Spleen (tissue), 11 donors: ENCODE results near the gene CFP. TPM values are rescaled to one million over a fixed set of nuclear protein-coding genes. Genes with fewer than 3 reads are reported as not detected.

ENCODE experiments used
- DNase-seq: peaks from one replicate; pipeline ENCODE4 v3.0.0-alpha.2; 2020
- H3K27ac ChIP-seq, 8 donors: fragments of 200-600 bp; sonication (generic) in 7 of 8; 1 replicate in 4 of 8; 2 replicates in 4 of 8; pipeline versions ENCODE4 v1.5.0 to v1.8.0; 2016 to 2021; ENCODE audit warnings: inconsistent platforms in 4 of 8, mild to moderate bottlenecking in 4 of 8, moderate library complexity in 1 of 8
- H3K27me3 ChIP-seq, 7 donors: fragments of 200-600 bp; sonication (generic) in 6 of 7; replicated peaks in 1 of 7; 1 replicate in 4 of 7; 2 replicates in 3 of 7; pipeline versions ENCODE4 v1.5.0 to v1.8.0; 2016 to 2021; ENCODE audit warnings: inconsistent platforms in 3 of 7, mild to moderate bottlenecking in 1 of 7
- H3K36me3 ChIP-seq, 6 donors: fragments of 200-600 bp; sonication (generic) in 5 of 6; 1 replicate in 4 of 6; 2 replicates in 2 of 6; pipeline versions ENCODE4 v1.5.0 to v1.8.0; 2016 to 2021; ENCODE audit warnings: inconsistent platforms in 2 of 6
- H3K4me1 ChIP-seq, 6 donors: fragments of 200-600 bp; sonication (generic) in 5 of 6; 1 replicate in 3 of 6; 2 replicates in 3 of 6; pipeline versions ENCODE4 v1.5.0 to v1.8.0; 2016 to 2021; ENCODE audit warnings: inconsistent platforms in 3 of 6
- H3K4me3 ChIP-seq, 8 donors: fragments of 200-600 bp; sonication (generic) in 7 of 8; 1 replicate in 4 of 8; 2 replicates in 4 of 8; pipeline versions ENCODE4 v1.5.0 to v1.8.0; 2016 to 2021; ENCODE audit warnings: inconsistent platforms in 4 of 8, mild to moderate bottlenecking in 4 of 8, moderate library complexity in 2 of 8
- H3K9me3 ChIP-seq, 8 donors: fragments of 200-600 bp; sonication (generic) in 7 of 8; 1 replicate in 4 of 8; 2 replicates in 4 of 8; pipeline versions ENCODE4 v1.5.0 to v1.8.0; 2016 to 2021; ENCODE audit warnings: inconsistent platforms in 4 of 8
- POLR2A ChIP-seq, 3 donors: fragments of 450-650 bp; IDR thresholded peaks; one replicate each; pipeline ENCODE4 v1.5.1; 2017; ENCODE audit warnings: antibody characterized with exemption in 3 of 3, mild to moderate bottlenecking in 1 of 3
- POLR2AphosphoS5 ChIP-seq, 3 donors: sonication (generic); formaldehyde crosslinking; IDR thresholded peaks; one replicate each; pipeline ENCODE4 v1.5.1; 2017; ENCODE audit warnings: antibody characterized with exemption in 3 of 3
- WGBS, 5 donors: extraction: QIAGEN DNeasy Blood & Tissue Kit in 3 of 5; methylation state at CpG; one replicate each; pipeline versions ENCODE4 v1.1.5 to v1.1.7; 2013 to 2018; 5-methylcytosine and 5-hydroxymethylcytosine counted together
- intact Hi-C: fragments of 100-400 bp; cut with DNase I; formaldehyde crosslinking; loops from one replicate; pipeline ENCODE4 v1.15.0; 2023; ENCODE audit warnings: low total_unique reads
- polyA plus RNA-seq, 3 donors: library from polyadenylated mRNA; stranded (reverse); fragments of 200-250 nt; gene quantifications; one replicate each; pipeline ENCODE4 v1.2.1, GENCODE V29; 2013
- total RNA-seq, 7 donors: library from RNA; depleted of rRNA in 3 of 7; stranded (reverse); fragments of >200 nt in 3 of 7; fragmentation: NEBNext Ultra II Directional in 4 of 7; extraction: Animal tissue kit (Norgen Biotek cat#: 25700) in 4 of 7; gene quantifications; one replicate each; pipeline versions ENCODE4 v1.1.0 to v1.2.1, GENCODE V29; 2016 to 2021
- TF ChIP-seq, protein P1 (sequence below), 11 experiments: fragments of 200-600 bp in 7 of 11; fragments of 450-650 bp in 4 of 11; sonication (generic) in 4 of 11; IDR thresholded peaks in 8 of 11; conservative IDR thresholded peaks in 3 of 11; 1 replicate in 7 of 11; 2 replicates in 4 of 11; pipeline versions ENCODE4 v1.4.0 to v1.8.0; 2016 to 2021; ENCODE audit warnings: antibody characterized with exemption in 11 of 11, inconsistent platforms in 4 of 11, mild to moderate bottlenecking in 1 of 11
- donor health status: healthy with polysubstance abuse.
- donor health status: DM: no; HTN: no; CAD: no; lungs with moderate emphysema.
- donor health status: DM: no; HTN: no; CAD: no.
- donor health status: Bipolar disorder and iron deficiency.
- donor health status: healthy.
- donor health status: DM: no; HTN: no; CAD: no.
- donor health status: DM: yes; HTN: yes; CAD: no.

CFP gene
- total and polyA plus RNA-seq, 10 donors, result 25.3 to 180 (median 115) TPM

DNA sequence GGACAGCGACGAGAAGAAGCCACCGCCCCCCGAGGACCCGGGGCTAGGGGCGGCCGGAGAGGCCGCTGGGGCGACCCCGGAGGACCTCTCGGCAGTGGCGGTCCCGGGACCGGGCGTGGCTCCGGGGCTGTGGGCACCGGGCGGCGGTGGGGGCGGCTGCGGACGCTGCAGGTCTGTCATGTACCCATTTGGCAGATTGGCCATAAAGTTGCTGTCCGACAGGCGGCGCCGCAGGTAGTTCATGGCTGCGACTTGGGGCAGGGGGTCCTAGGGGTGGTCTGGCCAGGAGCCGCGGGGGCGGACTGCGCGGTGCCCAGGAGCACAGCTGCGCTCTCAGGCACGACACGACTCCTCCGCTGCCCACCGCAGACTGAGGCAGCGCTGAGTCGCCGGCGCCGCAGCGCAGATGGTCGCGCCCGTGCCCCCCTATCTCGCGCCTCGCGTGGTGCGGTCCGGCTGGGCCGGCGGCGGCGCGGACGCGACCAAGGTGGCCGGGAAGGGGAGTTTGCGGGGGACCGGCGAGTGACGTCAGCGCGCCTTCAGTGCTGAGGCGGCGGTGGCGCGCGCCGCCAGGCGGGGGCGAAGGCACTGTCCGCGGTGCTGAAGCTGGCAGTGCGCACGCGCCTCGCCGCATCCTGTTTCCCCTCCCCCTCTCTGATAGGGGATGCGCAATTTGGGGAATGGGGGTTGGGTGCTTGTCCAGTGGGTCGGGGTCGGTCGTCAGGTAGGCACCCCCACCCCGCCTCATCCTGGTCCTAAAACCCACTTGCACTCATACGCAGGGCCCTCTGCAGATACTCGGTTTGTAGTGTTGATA is 10.0 kb downstream of the CFP start, which contains the start of gene SYN1:
Gene SYN1 (minus strand): TSS at position 372 of the 817 bp plus-strand sequence. CDS start 129 bp downstream, at position 243.
- intact Hi-C loops, result no loop called here
- peak; percentile 93 for DNase-seq
- TF ChIP-seq, protein P1, sequence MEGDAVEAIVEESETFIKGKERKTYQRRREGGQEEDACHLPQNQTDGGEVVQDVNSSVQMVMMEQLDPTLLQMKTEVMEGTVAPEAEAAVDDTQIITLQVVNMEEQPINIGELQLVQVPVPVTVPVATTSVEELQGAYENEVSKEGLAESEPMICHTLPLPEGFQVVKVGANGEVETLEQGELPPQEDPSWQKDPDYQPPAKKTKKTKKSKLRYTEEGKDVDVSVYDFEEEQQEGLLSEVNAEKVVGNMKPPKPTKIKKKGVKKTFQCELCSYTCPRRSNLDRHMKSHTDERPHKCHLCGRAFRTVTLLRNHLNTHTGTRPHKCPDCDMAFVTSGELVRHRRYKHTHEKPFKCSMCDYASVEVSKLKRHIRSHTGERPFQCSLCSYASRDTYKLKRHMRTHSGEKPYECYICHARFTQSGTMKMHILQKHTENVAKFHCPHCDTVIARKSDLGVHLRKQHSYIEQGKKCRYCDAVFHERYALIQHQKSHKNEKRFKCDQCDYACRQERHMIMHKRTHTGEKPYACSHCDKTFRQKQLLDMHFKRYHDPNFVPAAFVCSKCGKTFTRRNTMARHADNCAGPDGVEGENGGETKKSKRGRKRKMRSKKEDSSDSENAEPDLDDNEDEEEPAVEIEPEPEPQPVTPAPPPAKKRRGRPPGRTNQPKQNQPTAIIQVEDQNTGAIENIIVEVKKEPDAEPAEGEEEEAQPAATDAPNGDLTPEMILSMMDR (IDR thresholded peaks at IDR 0.05 in 8 of 11, conservative IDR thresholded peaks at IDR 0.05 in 3 of 11), result peak in 6 of 11 experiments; percentile 27 to 58 (median 44)
- TF ChIP-seq POLR2A (IDR thresholded peaks at IDR 0.05) (no peak), POLR2AphosphoS5 (IDR thresholded peaks at IDR 0.05) (peak; percentile 33 to 81 (median 68))
- Histone ChIP-seq H3K4me3 (peak within 1 kb of the TSS in 7 of 8 donors; percentile 14 to 67 (median 32)), H3K27me3 (peaks cover 0 to 27% (median 4%) of the 10 kb centered on the region in 7 donors), H3K4me1 (peaks cover 0 to 26% (median 8%) of the 10 kb centered on the region in 6 donors), H3K9me3 (no peaks in the 10 kb centered on the region), H3K27ac (peak within 1 kb of the TSS in 1 of 8 donors; percentile 37), H3K36me3 (peaks cover 0 to 1% (median 0%) of the 10 kb centered on the region in 6 donors)
- 2 to 49% (median 28%) methylated on average over 3 to 87 of the region's 88 CpGs for WGBS, 5 donors

GRCh38 chrX:47618923-47619485 is 10.7 kb downstream of the CFP start:
- Histone ChIP-seq H3K36me3 (no peaks in the 10 kb centered on the region), H3K4me3 (peak overlapping the region in 6 of 8 donors; percentile 14 to 67 (median 33)), H3K4me1 (peaks cover 0 to 19% (median 8%) of the 10 kb centered on the region in 6 donors), H3K9me3 (no peaks in the 10 kb centered on the region), H3K27me3 (peaks cover 0 to 26% (median 4%) of the 10 kb centered on the region in 7 donors), H3K27ac (no peak overlapping the region)
- WGBS, 5 donors, result 37 to 61% (median 45%) methylated on average over 26 to 32 of the region's 32 CpGs
- intact Hi-C loops, result no loop called here
- no peak for TF ChIP-seq POLR2A (IDR thresholded peaks at IDR 0.05)
- TF ChIP-seq, protein P1 (IDR thresholded peaks at IDR 0.05 in 8 of 11, conservative IDR thresholded peaks at IDR 0.05 in 3 of 11), result no peak
- no peak for TF ChIP-seq POLR2AphosphoS5 (IDR thresholded peaks at IDR 0.05)
- no peak for DNase-seq

DNA sequence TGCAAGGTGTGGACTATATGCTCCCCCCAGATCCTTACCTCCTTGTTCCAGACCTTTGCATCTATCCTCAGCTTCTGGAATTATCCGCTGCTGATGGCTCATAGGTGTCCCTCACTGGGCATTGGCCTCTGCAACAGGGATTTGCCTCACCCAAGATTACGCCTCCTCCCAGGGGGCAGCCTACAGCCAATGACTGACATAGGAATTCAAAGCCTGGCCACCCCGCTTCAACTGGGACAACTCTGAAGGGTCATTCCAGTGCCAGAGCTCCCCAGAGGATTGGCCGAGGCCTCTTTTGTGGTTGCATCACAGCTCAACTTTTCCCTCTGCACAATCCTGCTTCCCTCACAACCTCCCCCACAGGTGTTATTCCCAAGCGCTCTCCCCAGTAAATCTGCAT is 15.1 kb downstream of the CFP start:
- DNase-seq, result no peak
- no peak for TF ChIP-seq POLR2AphosphoS5 (IDR thresholded peaks at IDR 0.05)
- TF ChIP-seq, protein P1 (IDR thresholded peaks at IDR 0.05 in 8 of 11, conservative IDR thresholded peaks at IDR 0.05 in 3 of 11), result no peak
- no peak for TF ChIP-seq POLR2A (IDR thresholded peaks at IDR 0.05)
- WGBS, 5 donors, result 73 to 92% (median 84%) methylated on average over 5 of the region's 5 CpGs
- intact Hi-C loops, result no loop called here
- Histone ChIP-seq H3K27me3 (peaks cover 0 to 14% (median 4%) of the 10 kb centered on the region in 7 donors), H3K27ac (no peak overlapping the region), H3K36me3 (no peaks in the 10 kb centered on the region), H3K4me1 (peaks cover 0 to 6% (median 4%) of the 10 kb centered on the region in 6 donors), H3K9me3 (no peaks in the 10 kb centered on the region), H3K4me3 (no peak overlapping the region)

DNA sequence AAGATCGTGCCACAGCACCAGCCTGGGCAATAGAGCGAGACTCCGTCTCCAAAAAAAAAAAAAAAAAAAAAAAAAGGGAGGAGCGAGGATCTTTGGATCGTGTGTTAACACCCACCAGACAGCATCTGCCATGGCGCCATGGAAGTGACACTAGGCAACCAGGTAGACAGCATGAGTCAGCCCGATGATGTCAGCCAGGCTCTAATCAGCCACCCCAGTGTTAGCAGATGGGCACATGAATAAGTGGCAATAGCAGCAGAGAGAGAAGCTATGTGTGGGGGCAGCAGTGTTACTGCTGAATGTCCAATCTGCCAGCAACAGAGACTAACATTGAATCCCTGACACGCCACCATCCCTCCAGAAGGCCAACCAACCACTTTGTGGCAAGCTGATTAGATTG is 16.6 kb downstream of the CFP start:
- Histone ChIP-seq H3K36me3 (no peaks in the 10 kb centered on the region), H3K4me3 (no peak overlapping the region), H3K4me1 (no peaks in the 10 kb centered on the region), H3K27me3 (peaks cover 0 to 4% (median 0%) of the 10 kb centered on the region in 7 donors), H3K27ac (no peak overlapping the region), H3K9me3 (no peaks in the 10 kb centered on the region)
- WGBS, 5 donors, result 81 to 95% (median 92%) methylated on average over 8 of the region's 8 CpGs
- TF ChIP-seq POLR2A (IDR thresholded peaks at IDR 0.05) (no peak), POLR2AphosphoS5 (IDR thresholded peaks at IDR 0.05) (no peak)
- TF ChIP-seq, protein P1 (IDR thresholded peaks at IDR 0.05 in 8 of 11, conservative IDR thresholded peaks at IDR 0.05 in 3 of 11), result no peak
- intact Hi-C loops, result no loop called here
- DNase-seq, result no peak
